GM12801 (cell line): ENCODE data around the gene SLC27A3.

Experiments used
- CTCF ChIP-seq: IDR thresholded peaks from one replicate; pipeline ENCODE4 v1.5.1; 2011; ENCODE audit warnings: control low read depth; ENCODE audit not compliant: insufficient read length; ENCODE audit errors: extremely low read depth

SLC27A3 gene

GRCh38 chr1:153774780-153775457 is at the start of gene SLC27A3:
Gene SLC27A3, plus strand, starts transcription at chr1:153775407. Its CDS starts 91 bp downstream, at chr1:153775498.
- no peak for TF ChIP-seq CTCF

GRCh38 chr1:153727463-153728304 is 47.5 kb upstream of the SLC27A3 start, which contains the start of gene INTS3:
Gene INTS3, plus strand, starts transcription at chr1:153728050. Its CDS starts 585 bp downstream, at chr1:153728635.
- TF ChIP-seq CTCF = no peak

- no peak for TF ChIP-seq CTCF
Measured at GRCh38 chr1:153728305-153729066, 46.7 kb upstream of the SLC27A3 start.

- no peak for TF ChIP-seq CTCF
Measured at GRCh38 chr1:153730468-153730988, 44.7 kb upstream of the SLC27A3 start.

- TF ChIP-seq CTCF = no peak
Measured at GRCh38 chr1:153733970-153734369, 41.2 kb upstream of the SLC27A3 start.

- TF ChIP-seq CTCF = no peak
Measured at GRCh38 chr1:153734396-153735089, 40.7 kb upstream of the SLC27A3 start.
